Measurements from ENCODE around the gene TEX38. TPM values are rescaled to one million over a fixed set of nuclear protein-coding genes. Genes with fewer than 3 reads are reported as not detected.
"Not testable (repeated sequence)": the region's sequence is repeated elsewhere in the genome, so short reads cannot be mapped to it uniquely, and the experiment has no call there.

Gene TEX38
- total RNA-seq, 1 experiment from 2014 or later: not detected

DNA sequence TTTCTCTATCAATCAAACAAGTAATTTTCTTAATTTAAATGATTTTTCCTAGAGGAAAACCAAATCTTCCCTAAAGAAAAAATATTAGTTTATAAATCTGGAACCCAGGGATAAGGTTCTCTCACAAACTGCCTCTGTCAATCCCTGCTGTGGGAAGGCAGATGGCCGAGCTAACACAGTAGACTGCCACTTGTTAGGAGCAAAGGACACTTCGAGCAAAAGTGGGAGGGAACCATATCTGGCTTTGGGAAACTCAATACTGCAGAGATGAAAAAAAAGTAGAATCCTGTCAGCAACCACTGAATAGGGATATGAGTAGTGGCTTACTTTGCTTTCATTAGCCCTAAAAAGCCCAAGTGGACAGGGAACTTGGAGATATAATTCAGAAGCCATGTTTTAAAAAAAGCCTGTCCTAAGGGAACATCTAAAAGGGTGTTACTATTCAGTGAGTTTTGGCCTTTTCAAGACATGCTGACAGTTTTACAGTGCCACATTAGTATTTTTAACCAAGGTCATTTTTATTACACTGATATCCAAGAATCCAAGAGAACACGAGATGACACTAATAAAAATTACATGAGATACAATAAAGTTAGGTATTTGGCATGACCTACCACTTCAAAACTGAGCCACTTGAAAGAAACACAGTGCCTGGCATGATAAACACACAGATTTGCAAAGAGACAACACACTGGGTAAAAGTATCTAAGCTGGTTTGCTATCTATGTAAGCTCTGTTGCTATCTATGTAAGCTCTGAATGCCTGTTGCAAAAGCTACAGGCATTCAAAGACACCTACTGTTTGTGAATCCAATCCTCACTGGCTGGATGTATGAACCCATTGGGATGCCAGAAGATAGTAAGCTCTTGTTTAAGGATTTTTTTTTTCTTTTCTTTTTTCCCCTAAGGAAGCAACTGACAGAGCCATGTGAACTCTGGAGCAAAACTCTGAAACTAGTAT lies 21.4 kb downstream of the TEX38 start:
- ChIA-PET CTCF (interaction anchor here (0.6 kb wide), 1 partner anchor 356 kb away, joined by 6 read pairs; no protein-coding TSS in a partner anchor), POLR2A (no interaction called here)
- H3K36me3 ChIP-seq (ENCODE audit: control insufficient read depth, insufficient read depth, low read length): peaks cover 29% of the 10 kb centered on the region
- TF ChIP-seq TCF7L2 (IDR thresholded peaks at IDR 0.05; ENCODE audit: low read depth, low read length) (no peak), POLR2AphosphoS5 (IDR thresholded peaks at IDR 0.05; ENCODE audit: low read depth, low read length) (no peak), SIN3A (IDR thresholded peaks at IDR 0.05; ENCODE audit: borderline replicate concordance, insufficient read depth, low read depth, low read length) (no peak)
- TF ChIP-seq, protein P1, sequence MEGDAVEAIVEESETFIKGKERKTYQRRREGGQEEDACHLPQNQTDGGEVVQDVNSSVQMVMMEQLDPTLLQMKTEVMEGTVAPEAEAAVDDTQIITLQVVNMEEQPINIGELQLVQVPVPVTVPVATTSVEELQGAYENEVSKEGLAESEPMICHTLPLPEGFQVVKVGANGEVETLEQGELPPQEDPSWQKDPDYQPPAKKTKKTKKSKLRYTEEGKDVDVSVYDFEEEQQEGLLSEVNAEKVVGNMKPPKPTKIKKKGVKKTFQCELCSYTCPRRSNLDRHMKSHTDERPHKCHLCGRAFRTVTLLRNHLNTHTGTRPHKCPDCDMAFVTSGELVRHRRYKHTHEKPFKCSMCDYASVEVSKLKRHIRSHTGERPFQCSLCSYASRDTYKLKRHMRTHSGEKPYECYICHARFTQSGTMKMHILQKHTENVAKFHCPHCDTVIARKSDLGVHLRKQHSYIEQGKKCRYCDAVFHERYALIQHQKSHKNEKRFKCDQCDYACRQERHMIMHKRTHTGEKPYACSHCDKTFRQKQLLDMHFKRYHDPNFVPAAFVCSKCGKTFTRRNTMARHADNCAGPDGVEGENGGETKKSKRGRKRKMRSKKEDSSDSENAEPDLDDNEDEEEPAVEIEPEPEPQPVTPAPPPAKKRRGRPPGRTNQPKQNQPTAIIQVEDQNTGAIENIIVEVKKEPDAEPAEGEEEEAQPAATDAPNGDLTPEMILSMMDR (IDR thresholded peaks at IDR 0.05): no peak
- TF ChIP-seq, protein P2, sequence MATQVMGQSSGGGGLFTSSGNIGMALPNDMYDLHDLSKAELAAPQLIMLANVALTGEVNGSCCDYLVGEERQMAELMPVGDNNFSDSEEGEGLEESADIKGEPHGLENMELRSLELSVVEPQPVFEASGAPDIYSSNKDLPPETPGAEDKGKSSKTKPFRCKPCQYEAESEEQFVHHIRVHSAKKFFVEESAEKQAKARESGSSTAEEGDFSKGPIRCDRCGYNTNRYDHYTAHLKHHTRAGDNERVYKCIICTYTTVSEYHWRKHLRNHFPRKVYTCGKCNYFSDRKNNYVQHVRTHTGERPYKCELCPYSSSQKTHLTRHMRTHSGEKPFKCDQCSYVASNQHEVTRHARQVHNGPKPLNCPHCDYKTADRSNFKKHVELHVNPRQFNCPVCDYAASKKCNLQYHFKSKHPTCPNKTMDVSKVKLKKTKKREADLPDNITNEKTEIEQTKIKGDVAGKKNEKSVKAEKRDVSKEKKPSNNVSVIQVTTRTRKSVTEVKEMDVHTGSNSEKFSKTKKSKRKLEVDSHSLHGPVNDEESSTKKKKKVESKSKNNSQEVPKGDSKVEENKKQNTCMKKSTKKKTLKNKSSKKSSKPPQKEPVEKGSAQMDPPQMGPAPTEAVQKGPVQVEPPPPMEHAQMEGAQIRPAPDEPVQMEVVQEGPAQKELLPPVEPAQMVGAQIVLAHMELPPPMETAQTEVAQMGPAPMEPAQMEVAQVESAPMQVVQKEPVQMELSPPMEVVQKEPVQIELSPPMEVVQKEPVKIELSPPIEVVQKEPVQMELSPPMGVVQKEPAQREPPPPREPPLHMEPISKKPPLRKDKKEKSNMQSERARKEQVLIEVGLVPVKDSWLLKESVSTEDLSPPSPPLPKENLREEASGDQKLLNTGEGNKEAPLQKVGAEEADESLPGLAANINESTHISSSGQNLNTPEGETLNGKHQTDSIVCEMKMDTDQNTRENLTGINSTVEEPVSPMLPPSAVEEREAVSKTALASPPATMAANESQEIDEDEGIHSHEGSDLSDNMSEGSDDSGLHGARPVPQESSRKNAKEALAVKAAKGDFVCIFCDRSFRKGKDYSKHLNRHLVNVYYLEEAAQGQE (IDR thresholded peaks at IDR 0.05; ENCODE audit: insufficient read depth in 1 of 2, low read depth in 2 of 2, low read length in 1 of 2): no peak
- no peak overlapping the region for H3K27ac ChIP-seq (ENCODE audit: low read length)
- DNase-seq (ENCODE audit: low read depth, low spot score): no peak
- in situ Hi-C loops (cut with HindIII; ENCODE audit: low pct_unique_long_range_greater_than_20kb, low sequenced_read_pairs) (no loop called here), intact Hi-C loops (cut with micrococcal nuclease; ENCODE audit: unreplicated experiment) (no loop called here)
- no peaks in the 10 kb centered on the region for H3K9me3 ChIP-seq (ENCODE audit: control insufficient read depth, insufficient read depth, low read depth, low read length)
- ATAC-seq: no peak
- no peak overlapping the region for H3K4me3 ChIP-seq (ENCODE audit: low read depth in 2 of 2, low read length in 2 of 2)
- no TSS peak for BruUV-seq (replicated peaks)
- no peaks in the 10 kb centered on the region for H3K4me1 ChIP-seq (ENCODE audit: control insufficient read depth, insufficient read depth, low read length)
- no peaks in the 10 kb centered on the region for H3K27me3 ChIP-seq (ENCODE audit: control insufficient read depth, insufficient read depth, low read length)

DNA sequence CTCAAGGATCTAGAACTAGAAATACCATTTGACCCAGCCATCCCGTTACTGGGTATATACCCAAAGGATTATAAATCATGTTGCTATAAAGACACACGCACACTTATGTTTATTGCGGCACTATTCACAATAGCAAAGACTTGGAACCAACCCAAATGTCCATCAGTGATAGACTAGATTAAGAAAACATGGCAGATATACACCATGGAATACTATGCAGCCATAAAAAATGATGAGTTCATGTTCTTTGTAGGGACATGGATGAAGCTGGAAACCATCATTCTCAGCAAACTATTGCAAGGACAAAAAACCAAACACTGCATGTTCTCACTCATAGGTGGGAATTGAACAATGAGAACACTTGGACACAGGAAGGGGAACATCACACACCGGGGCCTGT lies 23.0 kb downstream of the TEX38 start:
- ATAC-seq; H3K9me3 ChIP-seq (ENCODE audit: control insufficient read depth, insufficient read depth, low read depth, low read length); H3K27ac ChIP-seq (ENCODE audit: low read length); in situ Hi-C loops (cut with HindIII; ENCODE audit: low pct_unique_long_range_greater_than_20kb, low sequenced_read_pairs); DNase-seq (ENCODE audit: low read depth, low spot score); H3K4me1 ChIP-seq (ENCODE audit: control insufficient read depth, insufficient read depth, low read length); BruUV-seq (replicated peaks); CTCF ChIA-PET; H3K4me3 ChIP-seq (ENCODE audit: low read depth in 2 of 2, low read length in 2 of 2); H3K27me3 ChIP-seq (ENCODE audit: control insufficient read depth, insufficient read depth, low read length); POLR2A ChIA-PET; intact Hi-C loops (cut with micrococcal nuclease; ENCODE audit: unreplicated experiment): not testable (repeated sequence)
- peaks cover 23% of the 10 kb centered on the region for H3K36me3 ChIP-seq (ENCODE audit: control insufficient read depth, insufficient read depth, low read length)

DNA sequence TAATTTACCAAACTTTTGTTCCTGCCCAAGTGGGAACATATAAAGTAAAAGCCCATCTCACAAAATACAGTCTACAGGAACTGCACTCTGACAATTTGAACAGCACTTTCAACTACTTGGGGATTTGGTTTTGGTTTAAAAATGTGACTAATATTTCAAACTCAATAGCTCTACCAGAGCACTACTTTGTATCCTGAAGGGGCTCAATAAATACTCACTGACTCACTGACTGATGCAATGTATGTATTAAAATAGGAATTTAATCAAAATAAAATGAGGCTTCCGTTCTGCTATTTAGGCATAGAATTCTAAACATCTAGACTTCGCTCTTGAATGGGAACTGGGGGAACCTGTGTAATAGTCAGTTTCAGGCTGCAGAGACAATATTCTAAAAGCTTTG lies 25.4 kb downstream of the TEX38 start:
- CTCF ChIA-PET: no interaction called here
- ATAC-seq: no peak
- H3K9me3 ChIP-seq (ENCODE audit: control insufficient read depth, insufficient read depth, low read depth, low read length): no peaks in the 10 kb centered on the region
- peaks cover 15% of the 10 kb centered on the region for H3K36me3 ChIP-seq (ENCODE audit: control insufficient read depth, insufficient read depth, low read length)
- in situ Hi-C loops (cut with HindIII; ENCODE audit: low pct_unique_long_range_greater_than_20kb, low sequenced_read_pairs): no loop called here
- no peaks in the 10 kb centered on the region for H3K4me1 ChIP-seq (ENCODE audit: control insufficient read depth, insufficient read depth, low read length)
- POLR2A ChIA-PET: no interaction called here
- no peak overlapping the region for H3K27ac ChIP-seq (ENCODE audit: low read length)
- TF ChIP-seq, protein P1 (IDR thresholded peaks at IDR 0.05): no peak
- no peak for TF ChIP-seq TCF7L2 (IDR thresholded peaks at IDR 0.05; ENCODE audit: low read depth, low read length)
- no peak for TF ChIP-seq SIN3A (IDR thresholded peaks at IDR 0.05; ENCODE audit: borderline replicate concordance, insufficient read depth, low read depth, low read length)
- TF ChIP-seq POLR2AphosphoS5 (IDR thresholded peaks at IDR 0.05; ENCODE audit: low read depth, low read length): no peak
- TF ChIP-seq, protein P2 (IDR thresholded peaks at IDR 0.05; ENCODE audit: insufficient read depth in 1 of 2, low read depth in 2 of 2, low read length in 1 of 2): no peak
- H3K4me3 ChIP-seq (ENCODE audit: low read depth in 2 of 2, low read length in 2 of 2): no peak overlapping the region
- intact Hi-C loops (cut with micrococcal nuclease; ENCODE audit: unreplicated experiment): no loop called here
- DNase-seq (ENCODE audit: low read depth, low spot score): no peak
- BruUV-seq (replicated peaks): no TSS peak
- no peaks in the 10 kb centered on the region for H3K27me3 ChIP-seq (ENCODE audit: control insufficient read depth, insufficient read depth, low read length)

Data from Panc1 (cell line).